ENCODE results near the gene DOCK2.

Gene DOCK2

GRCh38 chr5:169992789-169993484 is 355.9 kb downstream of the DOCK2 start:
- peaks cover 86% of the 10 kb centered on the region for H3K36me3 ChIP-seq
- no peaks in the 10 kb centered on the region for H3K9me3 ChIP-seq
- H3K4me3 ChIP-seq (ENCODE audit: low read depth in 1 of 2, low read length in 1 of 2), result no peak overlapping the region
- TF ChIP-seq CTCF (IDR thresholded peaks at IDR 0.05), result no peak
- H3K27me3 ChIP-seq, result no peaks in the 10 kb centered on the region
- H3K4me1 ChIP-seq (ENCODE audit: control insufficient read depth in 1 of 2, insufficient read depth in 1 of 2, low read depth in 1 of 2, low read length in 1 of 2), result no peaks in the 10 kb centered on the region
- no peak overlapping the region for H3K27ac ChIP-seq

GRCh38 chr5:169993485-169993790 is 356.4 kb downstream of the DOCK2 start:
- no peak overlapping the region for H3K27ac ChIP-seq
- H3K27me3 ChIP-seq, result no peaks in the 10 kb centered on the region
- no peak for TF ChIP-seq CTCF (IDR thresholded peaks at IDR 0.05)
- no peaks in the 10 kb centered on the region for H3K9me3 ChIP-seq
- H3K36me3 ChIP-seq, result peaks cover 91% of the 10 kb centered on the region
- H3K4me3 ChIP-seq (ENCODE audit: low read depth in 1 of 2, low read length in 1 of 2), result no peak overlapping the region
- H3K4me1 ChIP-seq (ENCODE audit: control insufficient read depth in 1 of 2, insufficient read depth in 1 of 2, low read depth in 1 of 2, low read length in 1 of 2), result no peaks in the 10 kb centered on the region

- Histone ChIP-seq H3K27me3 (no peaks in the 10 kb centered on the region), H3K4me3 (ENCODE audit: low read depth in 1 of 2, low read length in 1 of 2) (no peak overlapping the region), H3K4me1 (ENCODE audit: control insufficient read depth in 1 of 2, insufficient read depth in 1 of 2, low read depth in 1 of 2, low read length in 1 of 2) (no peaks in the 10 kb centered on the region), H3K27ac (no peak overlapping the region), H3K36me3 (peaks cover 89% of the 10 kb centered on the region), H3K9me3 (no peaks in the 10 kb centered on the region)
- no peak for TF ChIP-seq CTCF (IDR thresholded peaks at IDR 0.05)
Measured at GRCh38 chr5:169997798-169998197, 360.7 kb downstream of the DOCK2 start.

GRCh38 chr5:169999621-170000020 is 362.5 kb downstream of the DOCK2 start:
- H3K36me3 ChIP-seq, result peaks cover 83% of the 10 kb centered on the region
- no peaks in the 10 kb centered on the region for H3K9me3 ChIP-seq
- no peaks in the 10 kb centered on the region for H3K27me3 ChIP-seq
- no peaks in the 10 kb centered on the region for H3K4me1 ChIP-seq (ENCODE audit: control insufficient read depth in 1 of 2, insufficient read depth in 1 of 2, low read depth in 1 of 2, low read length in 1 of 2)
- H3K4me3 ChIP-seq (ENCODE audit: low read depth in 1 of 2, low read length in 1 of 2), result no peak overlapping the region
- TF ChIP-seq CTCF (IDR thresholded peaks at IDR 0.05), result no peak
- H3K27ac ChIP-seq, result no peak overlapping the region

- no peak overlapping the region for H3K27ac ChIP-seq
- no peak overlapping the region for H3K4me3 ChIP-seq (ENCODE audit: low read depth in 1 of 2, low read length in 1 of 2)
- no peaks in the 10 kb centered on the region for H3K4me1 ChIP-seq (ENCODE audit: control insufficient read depth in 1 of 2, insufficient read depth in 1 of 2, low read depth in 1 of 2, low read length in 1 of 2)
- peaks cover 78% of the 10 kb centered on the region for H3K36me3 ChIP-seq
- TF ChIP-seq CTCF (IDR thresholded peaks at IDR 0.05), result no peak
- no peaks in the 10 kb centered on the region for H3K9me3 ChIP-seq
- H3K27me3 ChIP-seq, result no peaks in the 10 kb centered on the region
Measured at GRCh38 chr5:170000155-170000554, 363.1 kb downstream of the DOCK2 start.

- H3K4me1 ChIP-seq (ENCODE audit: control insufficient read depth in 1 of 2, insufficient read depth in 1 of 2, low read depth in 1 of 2, low read length in 1 of 2), result no peaks in the 10 kb centered on the region
- peaks cover 76% of the 10 kb centered on the region for H3K36me3 ChIP-seq
- no peaks in the 10 kb centered on the region for H3K27me3 ChIP-seq
- H3K4me3 ChIP-seq (ENCODE audit: low read depth in 1 of 2, low read length in 1 of 2), result no peak overlapping the region
- TF ChIP-seq CTCF (IDR thresholded peaks at IDR 0.05), result no peak
- H3K27ac ChIP-seq, result no peak overlapping the region
- no peaks in the 10 kb centered on the region for H3K9me3 ChIP-seq
Measured at GRCh38 chr5:170006021-170006420, 368.9 kb downstream of the DOCK2 start.
